Measurements from ENCODE around the gene SH2D4B.

GRCh38 chr10:80552151-80552646, 14.5 kb downstream of the SH2D4B start:
- TF ChIP-seq CTCF (IDR thresholded peaks at IDR 0.05), result no peak
- TF ChIP-seq POLR2A (IDR thresholded peaks at IDR 0.05), result no peak
- no peak for TF ChIP-seq EP300 (IDR thresholded peaks at IDR 0.05)

All from tibial nerve (tissue), 4 donors.